Vagina (tissue), 2 donors: ENCODE results near the gene RNF217.

Experiments used
- CTCF ChIP-seq, 3 experiments: fragments of 450-650 bp in 2 of 3; fragments of 200-600 bp in 1 of 3; sonication (generic) in 1 of 3; IDR thresholded peaks; one replicate each; pipeline ENCODE4 v1.5.1; 2017 to 2019; ENCODE audit warnings: antibody characterized with exemption in 3 of 3, mild to moderate bottlenecking in 2 of 3, moderate library complexity in 2 of 3
- POLR2A ChIP-seq, 2 donors: fragments of 450-650 bp; IDR thresholded peaks; one replicate each; pipeline ENCODE4 v1.6.1; 2017; ENCODE audit warnings: antibody characterized with exemption in 2 of 2, mild to moderate bottlenecking in 2 of 2, moderate library complexity in 2 of 2

- TF ChIP-seq CTCF (IDR thresholded peaks at IDR 0.05) (no peak), POLR2A (IDR thresholded peaks at IDR 0.05) (no peak)
Measured at GRCh38 chr6:125136378-125136777, 174.1 kb downstream of the RNF217 start.
